Activated CD8-positive, alpha-beta memory T cell treated with anti-CD3 and anti-CD28 coated beads, Interleukin-2, amount 50 U/mL, for 24 hours (primary cell): ENCODE measurements around the gene GNB3.
A peak's percentile ranks its signal among the peaks of the same experiment; 100 is the strongest.
"Not testable (repeated sequence)": the region's sequence is repeated elsewhere in the genome, so short reads cannot be mapped to it uniquely, and the experiment has no call there.

ENCODE experiments used
- DNase-seq: peaks from one replicate; pipeline ENCODE4 v3.0.0-alpha.2; 2020; ENCODE audit errors: extremely low read depth

GNB3 gene

GRCh38 chr12:6883683-6884082 lies 43.0 kb downstream of the GNB3 start:
- no peak for DNase-seq

GRCh38 chr12:6884539-6884938 lies 43.8 kb downstream of the GNB3 start:
- no peak for DNase-seq

- DNase-seq: not testable (repeated sequence)
Measured at GRCh38 chr12:6886206-6886999, 45.7 kb downstream of the GNB3 start.

- no peak for DNase-seq
Measured at GRCh38 chr12:6887460-6887859, 46.7 kb downstream of the GNB3 start.

GRCh38 chr12:6888360-6888759 lies 47.6 kb downstream of the GNB3 start:
- DNase-seq: no peak

- not testable (repeated sequence) for DNase-seq
Measured at GRCh38 chr12:6888794-6889193, 48.1 kb downstream of the GNB3 start.

GRCh38 chr12:6889775-6890573 lies 49.2 kb downstream of the GNB3 start:
- not testable (repeated sequence) for DNase-seq

GRCh38 chr12:6890789-6891645 lies 50.3 kb downstream of the GNB3 start:
- DNase-seq: peak; percentile 91

- DNase-seq: no peak
Measured at GRCh38 chr12:6891646-6892001, 50.9 kb downstream of the GNB3 start.

GRCh38 chr12:6892683-6893082 lies 52.0 kb downstream of the GNB3 start:
- DNase-seq: not testable (repeated sequence)

- no peak for DNase-seq
Measured at GRCh38 chr12:6894321-6894720, 53.6 kb downstream of the GNB3 start.
